HG03175 (cell line): ENCODE results near the gene LRRFIP1.

Source experiments
- ATAC-seq: cut with Tn5 transposase; IDR thresholded peaks from one replicate; pipeline ENCODE4 v1.9.1; 2021; ENCODE audit warnings: mild to moderate bottlenecking, moderate library complexity; ENCODE audit not compliant: unreplicated experiment

The LRRFIP1 gene

GRCh38 chr2:237639052-237639835, 11.9 kb downstream of the LRRFIP1 start:
- no peak for ATAC-seq

- ATAC-seq = no peak
Observed at GRCh38 chr2:237639836-237640220, 12.4 kb downstream of the LRRFIP1 start.

GRCh38 chr2:237640493-237640998, 13.2 kb downstream of the LRRFIP1 start:
- ATAC-seq = no peak

GRCh38 chr2:237642038-237642734, 14.8 kb downstream of the LRRFIP1 start:
- ATAC-seq = no peak

GRCh38 chr2:237643066-237643465, 15.7 kb downstream of the LRRFIP1 start:
- no peak for ATAC-seq

- ATAC-seq = no peak
Observed at GRCh38 chr2:237643582-237644380, 16.4 kb downstream of the LRRFIP1 start.

GRCh38 chr2:237644381-237644703, 17.0 kb downstream of the LRRFIP1 start:
- no peak for ATAC-seq

- no peak for ATAC-seq
Observed at GRCh38 chr2:237645261-237645660, 17.9 kb downstream of the LRRFIP1 start.

GRCh38 chr2:237647176-237648015, 20.0 kb downstream of the LRRFIP1 start:
- no peak for ATAC-seq

GRCh38 chr2:237648016-237648381, 20.6 kb downstream of the LRRFIP1 start:
- no peak for ATAC-seq

GRCh38 chr2:237649541-237650454, 22.4 kb downstream of the LRRFIP1 start:
- no peak for ATAC-seq

GRCh38 chr2:237650455-237650850, 23.1 kb downstream of the LRRFIP1 start:
- no peak for ATAC-seq

- no peak for ATAC-seq
Observed at GRCh38 chr2:237651761-237652160, 24.4 kb downstream of the LRRFIP1 start.

GRCh38 chr2:237652181-237652580, 24.8 kb downstream of the LRRFIP1 start:
- ATAC-seq = no peak

- ATAC-seq = no peak
Observed at GRCh38 chr2:237652854-237653253, 25.5 kb downstream of the LRRFIP1 start.

- no peak for ATAC-seq
Observed at GRCh38 chr2:237653776-237654558, 26.6 kb downstream of the LRRFIP1 start.

GRCh38 chr2:237657063-237657462, 29.7 kb downstream of the LRRFIP1 start:
- no peak for ATAC-seq

- no peak for ATAC-seq
Observed at GRCh38 chr2:237660381-237660900, 33.1 kb downstream of the LRRFIP1 start.

GRCh38 chr2:237661270-237661669, 33.9 kb downstream of the LRRFIP1 start:
- ATAC-seq = no peak
